Ovary (tissue), 9 donors: ENCODE data around the gene MACC1. TPM values are rescaled to one million over a fixed set of nuclear protein-coding genes. Genes with fewer than 3 reads are reported as not detected.

Experiments used
- DNase-seq, 5 donors: peaks; one replicate each; pipeline ENCODE4 v3.0.0-alpha.2; 2019 to 2020
- H3K27ac ChIP-seq, 2 donors: fragments of 200-600 bp; one replicate each; pipeline versions ENCODE4 v1.5.1 to v1.8.0; 2019 to 2022
- H3K27me3 ChIP-seq: fragments of 200-600 bp; one replicate; pipeline ENCODE4 v1.8.0; 2022
- H3K36me3 ChIP-seq: fragments of 200-600 bp; sonication (generic); one replicate; pipeline ENCODE4 v1.5.1; 2019
- H3K4me1 ChIP-seq: one replicate; pipeline ENCODE4 v1.8.1; 2013; ENCODE audit warnings: mild to moderate bottlenecking, moderate library complexity; ENCODE audit not compliant: insufficient read depth
- H3K4me3 ChIP-seq: fragments of 200-600 bp; sonication (generic); one replicate; pipeline ENCODE4 v1.5.1; 2017
- H3K9me3 ChIP-seq, 2 donors: fragments of 200-600 bp in 1 of 2; sonication (generic) in 1 of 2; one replicate each; pipeline versions ENCODE4 v1.5.1 to v1.8.1; 2013 to 2019; ENCODE audit warnings: mild to moderate bottlenecking in 1 of 2, moderate library complexity in 1 of 2
- EP300 ChIP-seq: sonication (generic); formaldehyde crosslinking; IDR thresholded peaks from one replicate; pipeline ENCODE4 v1.6.1; 2017; ENCODE audit warnings: antibody characterized with exemption
- POLR2A ChIP-seq: fragments of 450-650 bp; IDR thresholded peaks from one replicate; pipeline ENCODE4 v1.6.1; 2017; ENCODE audit warnings: antibody characterized with exemption, mild to moderate bottlenecking, moderate library complexity
- WGBS, 3 donors: extraction: QIAGEN DNeasy Blood & Tissue Kit in 1 of 3; methylation state at CpG; one replicate each; pipeline versions ENCODE4 v1.1.5 to v1.1.7; 2013 to 2017; 5-methylcytosine and 5-hydroxymethylcytosine counted together
- intact Hi-C, 4 donors: fragments of 100-400 bp; cut with DNase I; formaldehyde crosslinking; loops; one replicate each; pipeline versions ENCODE4 v1.11.0 to v1.15.1; 2022 to 2023
- polyA plus RNA-seq, 2 donors: library from polyadenylated mRNA; stranded (reverse); fragments of 200-250 nt in 1 of 2; fragments of 350-450 nt in 1 of 2; fragmentation: Illumina TruSeq in 1 of 2; extraction: RNeasy Lipid Tissue Mini Kit (QIAGEN cat#74804) in 1 of 2; gene quantifications; one replicate each; pipeline ENCODE4 v1.2.3, GENCODE V29; 2013 to 2014
- total RNA-seq, 7 donors: library from RNA; depleted of rRNA in 2 of 7; stranded (reverse); fragments of >200 nt in 2 of 7; fragmentation: NEBNext Ultra II Directional in 3 of 7; extraction: Animal tissue kit (Norgen Biotek cat#: 25700) in 3 of 7; gene quantifications; one replicate each; pipeline versions ENCODE4 v1.1.0 to v1.2.4, GENCODE V29; 2016 to 2023
- TF ChIP-seq, protein P1 (sequence below), 3 donors: fragments of 450-650 bp in 2 of 3; fragments of 200-600 bp in 1 of 3; IDR thresholded peaks; one replicate each; pipeline versions ENCODE4 v1.5.1 to v1.8.0; 2016 to 2022; ENCODE audit warnings: antibody characterized with exemption in 3 of 3, mild to moderate bottlenecking in 1 of 3
- donor health status: DM: no; HTN: no; CAD: no; lungs with moderate emphysema.
- donor health status: DM: no; HTN: no; CAD: no.
- donor health status: Bipolar disorder and iron deficiency.
- donor health status: DM: yes; HTN: yes; CAD: no.
- donor health status: DM: no; HTN: no; CAD: no.
- donor health status: DM: yes; HTN: yes; CAD: no.

Gene MACC1
- total and polyA plus RNA-seq, 9 donors = 0.05 to 3.5 (median 0.33) TPM; not detected in 2

DNA sequence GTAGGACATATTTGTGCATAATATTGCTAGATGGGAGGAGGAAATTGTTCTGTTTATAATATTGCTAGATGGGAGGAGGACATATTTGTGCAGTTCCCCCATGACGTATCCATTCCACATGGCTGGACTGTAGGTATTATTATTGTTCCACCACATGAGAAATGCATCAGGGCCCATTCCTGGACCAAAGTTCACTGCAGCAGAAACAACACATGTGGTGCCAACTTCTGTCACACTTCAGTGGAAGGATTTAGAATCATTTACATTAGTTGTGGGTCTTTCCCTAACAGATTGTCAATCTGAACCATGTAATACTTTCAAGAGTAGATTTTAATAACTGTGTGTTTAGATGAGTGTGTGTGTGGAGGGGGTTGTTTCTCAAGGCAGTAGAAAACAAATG lies 32.7 kb upstream of the MACC1 start:
- H3K27me3 ChIP-seq = no peaks in the 10 kb centered on the region
- no peak overlapping the region for H3K27ac ChIP-seq
- WGBS, 3 donors = 73 to 95% (median 90%) methylated on average over 1 of the region's 1 CpG
- H3K4me3 ChIP-seq = no peak overlapping the region
- no peaks in the 10 kb centered on the region for H3K36me3 ChIP-seq
- intact Hi-C loops = no loop called here
- DNase-seq = no peak
- TF ChIP-seq, protein P1, sequence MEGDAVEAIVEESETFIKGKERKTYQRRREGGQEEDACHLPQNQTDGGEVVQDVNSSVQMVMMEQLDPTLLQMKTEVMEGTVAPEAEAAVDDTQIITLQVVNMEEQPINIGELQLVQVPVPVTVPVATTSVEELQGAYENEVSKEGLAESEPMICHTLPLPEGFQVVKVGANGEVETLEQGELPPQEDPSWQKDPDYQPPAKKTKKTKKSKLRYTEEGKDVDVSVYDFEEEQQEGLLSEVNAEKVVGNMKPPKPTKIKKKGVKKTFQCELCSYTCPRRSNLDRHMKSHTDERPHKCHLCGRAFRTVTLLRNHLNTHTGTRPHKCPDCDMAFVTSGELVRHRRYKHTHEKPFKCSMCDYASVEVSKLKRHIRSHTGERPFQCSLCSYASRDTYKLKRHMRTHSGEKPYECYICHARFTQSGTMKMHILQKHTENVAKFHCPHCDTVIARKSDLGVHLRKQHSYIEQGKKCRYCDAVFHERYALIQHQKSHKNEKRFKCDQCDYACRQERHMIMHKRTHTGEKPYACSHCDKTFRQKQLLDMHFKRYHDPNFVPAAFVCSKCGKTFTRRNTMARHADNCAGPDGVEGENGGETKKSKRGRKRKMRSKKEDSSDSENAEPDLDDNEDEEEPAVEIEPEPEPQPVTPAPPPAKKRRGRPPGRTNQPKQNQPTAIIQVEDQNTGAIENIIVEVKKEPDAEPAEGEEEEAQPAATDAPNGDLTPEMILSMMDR (IDR thresholded peaks at IDR 0.05) = no peak
- TF ChIP-seq EP300 = no peak
- no peaks in the 10 kb centered on the region for H3K4me1 ChIP-seq
- H3K9me3 ChIP-seq = no peaks in the 10 kb centered on the region

DNA sequence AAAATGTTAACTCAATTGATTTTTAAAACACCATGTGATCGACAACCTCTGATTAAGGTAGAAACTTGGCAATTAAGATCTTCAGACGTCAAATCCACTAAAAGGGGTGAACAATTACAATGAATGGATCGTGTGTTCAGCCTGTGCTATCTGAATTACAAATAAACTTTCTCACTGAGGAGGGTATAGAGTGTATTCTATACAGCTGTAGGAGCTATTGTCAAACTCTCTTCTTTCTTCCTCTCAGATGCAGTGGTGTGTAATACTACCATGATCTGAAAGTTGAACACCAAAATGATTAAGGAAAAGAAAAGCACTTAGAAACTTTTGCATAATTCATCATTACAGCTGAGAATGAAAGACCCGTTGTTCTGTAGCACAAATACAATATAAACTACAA lies 32.2 kb upstream of the MACC1 start:
- TF ChIP-seq, protein P1 (IDR thresholded peaks at IDR 0.05) = no peak
- TF ChIP-seq POLR2A (no peak), EP300 (no peak)
- no peak for DNase-seq
- H3K36me3 ChIP-seq = no peaks in the 10 kb centered on the region
- H3K9me3 ChIP-seq = no peaks in the 10 kb centered on the region
- H3K4me3 ChIP-seq = no peak overlapping the region
- no peaks in the 10 kb centered on the region for H3K4me1 ChIP-seq
- H3K27ac ChIP-seq = no peak overlapping the region
- 82 to 85% (median 82%) methylated on average over 4 of the region's 4 CpGs for WGBS, 3 donors
- H3K27me3 ChIP-seq = no peaks in the 10 kb centered on the region
- intact Hi-C loops = no loop called here

DNA sequence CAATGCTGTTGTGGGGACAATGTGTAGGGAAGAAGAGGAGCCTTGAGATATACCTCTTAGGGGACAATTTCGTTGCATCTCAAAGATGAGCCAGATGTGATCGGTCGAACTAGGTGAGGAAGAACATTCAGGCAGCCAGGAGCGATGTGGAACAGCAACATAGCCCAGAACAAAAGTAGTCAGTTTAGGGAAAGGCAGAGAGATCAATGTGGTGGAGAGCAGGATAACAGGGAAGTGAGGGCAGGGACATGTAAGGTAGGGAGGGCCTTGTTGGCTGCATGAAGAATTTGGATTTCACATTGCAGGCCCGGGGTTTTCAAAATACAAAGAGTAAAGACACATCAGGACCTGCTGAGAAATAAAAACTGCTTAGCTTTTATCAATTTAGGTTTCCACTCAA lies 29.1 kb upstream of the MACC1 start:
- intact Hi-C loops = no loop called here
- TF ChIP-seq POLR2A (no peak), EP300 (no peak)
- TF ChIP-seq, protein P1 (IDR thresholded peaks at IDR 0.05) = no peak
- Histone ChIP-seq H3K27me3 (no peaks in the 10 kb centered on the region), H3K4me1 (peaks cover 5% of the 10 kb centered on the region), H3K4me3 (no peak overlapping the region), H3K9me3 (no peaks in the 10 kb centered on the region), H3K27ac (no peak overlapping the region), H3K36me3 (no peaks in the 10 kb centered on the region)
- 76 to 83% (median 77%) methylated on average over 5 of the region's 5 CpGs for WGBS, 3 donors
- no peak for DNase-seq

DNA sequence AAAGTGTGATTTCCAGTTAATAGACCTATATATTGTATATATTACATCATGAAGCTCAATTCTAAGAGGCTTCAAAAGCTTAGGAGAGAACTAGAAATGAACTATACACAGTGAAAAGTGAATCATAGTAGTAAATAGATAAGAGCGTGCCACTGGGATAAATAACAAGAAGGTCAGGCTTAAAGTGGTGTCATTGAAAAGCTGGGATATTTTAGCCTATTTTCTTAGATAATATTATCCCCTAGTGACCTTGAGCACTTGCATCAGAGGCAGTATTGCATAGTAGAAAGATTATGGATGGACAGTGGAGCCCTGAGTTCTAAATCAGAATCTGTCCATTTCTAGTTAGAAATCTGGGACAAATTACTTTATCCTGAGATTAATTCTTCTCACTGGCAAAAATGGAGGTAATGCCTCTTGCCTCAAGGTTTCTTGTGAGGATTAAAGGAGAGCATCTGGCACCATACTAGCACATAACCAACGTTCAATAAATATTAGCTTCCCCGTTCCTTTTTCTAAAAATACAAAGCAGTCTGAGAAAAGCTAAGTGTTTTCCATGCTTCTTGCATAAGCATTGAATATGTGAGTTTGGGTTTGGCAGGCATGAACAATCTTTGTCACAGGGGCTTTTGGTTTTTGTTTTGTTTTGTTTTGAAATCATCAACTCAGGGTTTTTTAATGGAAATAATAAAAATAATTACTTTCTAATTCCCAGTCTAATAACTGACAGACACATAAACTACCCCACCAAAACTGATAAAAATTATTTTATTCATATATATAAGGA lies 27.3 kb upstream of the MACC1 start:
- Histone ChIP-seq H3K4me3 (no peak overlapping the region), H3K27me3 (no peaks in the 10 kb centered on the region), H3K4me1 (peaks cover 10% of the 10 kb centered on the region), H3K36me3 (no peaks in the 10 kb centered on the region), H3K9me3 (no peaks in the 10 kb centered on the region), H3K27ac (no peak overlapping the region)
- TF ChIP-seq, protein P1 (IDR thresholded peaks at IDR 0.05) = no peak
- no peak for TF ChIP-seq EP300
- no peak for TF ChIP-seq POLR2A
- 13 to 27% (median 13%) methylated on average over 3 of the region's 3 CpGs for WGBS, 3 donors
- intact Hi-C loops = no loop called here
- DNase-seq = no peak
